ENCODE data around the gene C1orf210. TPM values are rescaled to one million over a fixed set of nuclear protein-coding genes. Genes with fewer than 3 reads are reported as not detected.

Gene C1orf210
- total and polyA plus RNA-seq, 9 of the 15 experiments (the other 6 are each of a cell fraction or from before 2014, with no cell fraction given) = 0.21 TPM; not detected in 8

DNA sequence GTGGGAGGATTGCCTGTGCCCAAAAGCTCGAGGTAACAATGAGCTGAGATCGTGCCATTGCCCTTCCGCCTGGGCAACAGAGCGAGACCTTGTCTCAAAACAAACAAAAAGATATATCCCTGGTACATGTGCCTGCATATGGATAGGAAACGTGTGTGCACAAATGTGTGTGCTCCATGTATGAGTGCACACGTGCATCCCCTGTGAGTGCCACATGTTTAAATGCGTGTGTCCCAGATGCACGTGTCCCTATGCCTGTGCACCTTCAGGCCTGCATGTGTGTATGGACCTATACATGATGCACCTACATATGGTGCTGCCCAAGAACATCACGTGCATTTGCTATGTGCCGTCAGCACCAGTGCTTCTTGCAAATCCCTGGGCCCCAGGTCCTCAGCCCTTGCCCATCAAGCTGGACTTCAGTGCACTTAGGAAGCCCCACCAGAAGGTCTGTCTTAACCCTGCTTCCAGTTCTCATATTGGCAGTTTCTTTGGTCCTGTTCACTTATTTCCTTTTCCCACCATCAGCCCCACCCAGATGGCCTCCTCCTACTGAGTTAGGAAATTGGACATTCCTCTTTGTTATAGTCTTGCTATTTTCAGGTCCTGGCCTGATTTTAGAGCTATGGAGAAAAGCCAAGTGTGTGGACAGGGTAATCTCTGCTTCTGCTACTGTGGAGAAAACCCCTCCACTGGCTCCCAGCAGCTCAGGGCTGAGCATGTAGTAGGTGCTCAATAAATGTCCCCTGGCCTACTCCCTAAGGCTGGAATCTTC, 30.8 kb upstream of the C1orf210 start:
- ATAC-seq = no peak
- Histone ChIP-seq H3K4me2 (ENCODE audit: insufficient read depth, low read length) (no peak overlapping the region), H3K9ac (ENCODE audit: insufficient read depth in 1 of 2, low read depth in 2 of 2, low read length in 2 of 2) (no peak overlapping the region), H3K27me3 (ENCODE audit: control insufficient read depth in 2 of 2, insufficient read depth in 2 of 2, low read length in 2 of 2) (peaks cover 6 to 37% of the 10 kb centered on the region in 2 experiments; a peak in 3 of 5 replicates), H4K20me1 (replicated peaks; ENCODE audit: control insufficient read depth, insufficient read depth, low read length) (peaks cover 8% of the 10 kb centered on the region; the same call in 1 of the 2 replicates), H3K4me1 (replicated peaks in 1 of 2; ENCODE audit: control insufficient read depth in 2 of 2, insufficient read depth in 2 of 2, low read length in 2 of 2) (peaks cover 3 to 16% of the 10 kb centered on the region in 2 experiments; a peak in 3 of 5 replicates), H3K27ac (ENCODE audit: extremely low read depth, low read depth, low read length) (no peak overlapping the region), H3K36me3 (ENCODE audit: control insufficient read depth, insufficient read depth, low read length) (no peaks in the 10 kb centered on the region), H3K4me3 (no peak overlapping the region), H3K9me1 (ENCODE audit: control insufficient read depth, insufficient read depth, low read length) (no peaks in the 10 kb centered on the region), H2AFZ (ENCODE audit: low read depth, low read length) (no peak overlapping the region), H3K9me3 (replicated peaks; ENCODE audit: control insufficient read depth, insufficient read depth, low read depth, low read length) (no peaks in the 10 kb centered on the region), H3K79me2 (ENCODE audit: control insufficient read depth, insufficient read depth, low read length) (no peaks in the 10 kb centered on the region)
- FAIRE-seq = no peak
- TF ChIP-seq, protein P1, sequence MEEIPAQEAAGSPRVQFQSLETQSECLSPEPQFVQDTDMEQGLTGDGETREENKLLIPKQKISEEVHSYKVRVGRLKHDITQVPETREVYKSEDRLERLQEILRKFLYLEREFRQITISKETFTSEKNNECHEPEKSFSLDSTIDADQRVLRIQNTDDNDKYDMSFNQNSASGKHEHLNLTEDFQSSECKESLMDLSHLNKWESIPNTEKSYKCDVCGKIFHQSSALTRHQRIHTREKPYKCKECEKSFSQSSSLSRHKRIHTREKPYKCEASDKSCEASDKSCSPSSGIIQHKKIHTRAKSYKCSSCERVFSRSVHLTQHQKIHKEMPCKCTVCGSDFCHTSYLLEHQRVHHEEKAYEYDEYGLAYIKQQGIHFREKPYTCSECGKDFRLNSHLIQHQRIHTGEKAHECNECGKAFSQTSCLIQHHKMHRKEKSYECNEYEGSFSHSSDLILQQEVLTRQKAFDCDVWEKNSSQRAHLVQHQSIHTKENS (CRISPR knock-in tag; IDR thresholded peaks at IDR 0.05) = no peak
- TF ChIP-seq, protein P2, sequence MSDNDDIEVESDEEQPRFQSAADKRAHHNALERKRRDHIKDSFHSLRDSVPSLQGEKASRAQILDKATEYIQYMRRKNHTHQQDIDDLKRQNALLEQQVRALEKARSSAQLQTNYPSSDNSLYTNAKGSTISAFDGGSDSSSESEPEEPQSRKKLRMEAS (CRISPR knock-in tag; IDR thresholded peaks at IDR 0.05) = peak; percentile 20; the same call in 1 of the 2 replicates
- TF ChIP-seq RBM15 (IDR thresholded peaks at IDR 0.05; ENCODE audit: insufficient read depth, low read length) = no peak
- TF ChIP-seq CTBP1 (IDR thresholded peaks at IDR 0.05; ENCODE audit: borderline replicate concordance) = no peak
- TF ChIP-seq ZKSCAN8 (CRISPR knock-in tag; IDR thresholded peaks at IDR 0.05) = no peak
- 0 out of 2 replicates have a peak, but pooled peaks have one; percentile 22 for TF ChIP-seq BHLHE40 (IDR thresholded peaks at IDR 0.05; ENCODE audit: low read length)
- intact Hi-C loops (cut with micrococcal nuclease) (no loop called here), in situ Hi-C loops (cut with MboI) (no loop called here)
- DNase-seq (ENCODE audit: extremely low read depth in 1 of 4, low spot score in 3 of 4) = no peak
- 14% methylated on average over 10 of the region's 10 CpGs for WGBS (ENCODE audit: insufficient coverage, low coverage, missing lambda C conversion rate)
- CTCF ChIA-PET (ENCODE audit: low intra/inter-chr PET ratio) = no interaction called here
- POLR2A ChIA-PET = interaction anchor here (1.1 kb wide), 1 partner anchor 13 kb away, joined by 3 read pairs; no protein-coding TSS in a partner anchor
- BruUV-seq (replicated peaks) = no TSS peak
